Inflammatory macrophage treated with lipopolysaccharide for 4 hours (primary cell): ENCODE measurements around the gene ATP2A1.
"Not testable (repeated sequence)": the region's sequence is repeated elsewhere in the genome, so short reads cannot be mapped to it uniquely, and the experiment has no call there.

Experiments used
- DNase-seq: peaks from one replicate; pipeline ENCODE4 v3.0.0-alpha.2; 2020

The ATP2A1 gene

DNA sequence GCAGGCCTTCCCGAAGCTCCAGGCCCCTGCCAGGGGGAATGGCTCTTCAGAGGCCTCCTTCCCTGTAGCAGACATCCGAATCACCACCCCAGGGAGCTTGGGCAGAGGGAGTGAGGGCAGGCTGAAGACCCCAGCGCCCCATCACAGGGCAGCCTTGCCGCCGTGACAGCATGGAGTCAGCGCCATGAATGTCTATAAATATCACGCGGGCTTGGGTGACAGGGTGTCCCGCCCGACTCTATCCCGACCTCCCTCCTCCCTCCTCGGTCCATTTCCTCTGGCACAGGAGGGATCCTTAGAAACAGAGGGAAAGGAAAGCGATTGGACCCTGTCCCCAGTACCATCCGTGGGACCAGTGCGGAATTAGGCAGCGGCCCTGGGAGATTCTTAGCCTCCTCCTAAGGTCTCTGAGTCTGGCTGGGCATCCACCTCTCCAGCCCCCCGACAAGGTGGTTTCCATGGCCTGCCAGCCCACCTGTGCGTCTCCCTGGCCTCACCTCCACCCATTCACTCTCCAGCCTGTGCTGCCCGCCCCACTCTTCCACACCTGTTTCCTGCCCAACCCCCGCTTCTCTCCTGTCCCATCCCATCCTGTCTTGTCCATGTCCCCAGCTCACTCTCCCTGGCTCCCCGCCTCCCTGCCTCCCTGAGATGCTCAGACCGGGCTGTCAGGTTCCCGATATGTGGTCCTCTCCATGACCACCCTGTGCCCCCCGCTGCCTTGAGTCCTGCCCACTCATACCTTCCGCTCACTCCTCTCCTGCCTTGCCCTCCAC, 5.1 kb downstream of the ATP2A1 start:
- DNase-seq = no peak

DNA sequence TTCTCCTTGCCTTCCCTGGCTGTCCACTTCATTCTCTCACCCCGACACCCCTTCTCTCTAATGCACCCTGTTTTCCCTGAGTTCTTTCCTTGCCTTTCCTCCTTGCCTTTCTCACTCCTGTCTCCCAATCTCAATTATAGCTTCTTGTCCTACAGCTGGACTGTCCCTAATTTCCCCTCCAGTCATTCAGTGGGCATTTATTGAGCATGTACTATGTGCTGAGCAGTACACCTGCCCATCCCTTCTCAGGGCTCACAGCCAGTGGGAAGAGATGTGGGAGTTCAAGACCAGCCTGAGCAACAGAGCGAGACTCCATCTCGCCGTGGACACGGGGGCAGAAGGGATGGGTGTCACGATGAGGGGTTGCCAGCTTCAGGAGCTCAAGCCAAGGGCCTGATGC, 5.8 kb downstream of the ATP2A1 start:
- DNase-seq = no peak

DNA sequence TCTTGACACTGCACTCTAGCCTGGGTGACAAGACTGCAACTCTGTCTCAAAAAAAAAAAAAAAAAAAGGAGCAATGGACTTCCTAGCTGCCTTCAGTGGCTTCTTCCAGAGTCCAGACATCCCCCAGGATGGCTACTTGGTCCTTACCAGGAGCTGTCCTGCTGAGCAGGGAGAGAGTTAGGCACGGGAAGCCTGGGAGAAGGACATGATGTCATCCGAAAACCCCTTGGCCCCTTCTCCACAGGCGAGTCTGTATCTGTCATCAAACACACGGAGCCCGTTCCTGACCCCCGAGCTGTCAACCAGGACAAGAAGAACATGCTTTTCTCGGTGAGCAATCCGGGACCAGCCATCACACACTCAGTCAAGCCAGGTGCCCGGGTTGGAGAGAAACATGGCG, 8.7 kb downstream of the ATP2A1 start:
- DNase-seq = no peak

DNA sequence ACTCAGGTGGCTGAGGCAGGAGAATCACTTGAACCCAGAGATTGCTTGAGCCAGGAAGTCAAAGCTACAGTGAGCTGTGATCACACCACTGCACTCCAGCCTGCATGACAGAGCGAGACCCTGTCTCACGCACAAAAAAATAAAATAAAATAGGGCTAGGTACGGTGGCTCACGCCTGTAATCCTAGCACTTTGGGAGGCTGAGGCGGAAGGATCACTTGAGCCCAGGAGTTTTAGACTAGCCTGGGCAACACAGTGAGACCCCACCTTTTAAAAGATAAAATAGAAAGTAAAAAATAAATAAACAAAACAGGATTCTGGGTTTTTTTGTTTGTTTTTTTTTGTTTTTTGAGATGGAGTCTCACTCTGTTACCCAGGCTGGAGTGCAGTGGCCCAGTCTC, 12.1 kb downstream of the ATP2A1 start:
- not testable (repeated sequence) for DNase-seq

DNA sequence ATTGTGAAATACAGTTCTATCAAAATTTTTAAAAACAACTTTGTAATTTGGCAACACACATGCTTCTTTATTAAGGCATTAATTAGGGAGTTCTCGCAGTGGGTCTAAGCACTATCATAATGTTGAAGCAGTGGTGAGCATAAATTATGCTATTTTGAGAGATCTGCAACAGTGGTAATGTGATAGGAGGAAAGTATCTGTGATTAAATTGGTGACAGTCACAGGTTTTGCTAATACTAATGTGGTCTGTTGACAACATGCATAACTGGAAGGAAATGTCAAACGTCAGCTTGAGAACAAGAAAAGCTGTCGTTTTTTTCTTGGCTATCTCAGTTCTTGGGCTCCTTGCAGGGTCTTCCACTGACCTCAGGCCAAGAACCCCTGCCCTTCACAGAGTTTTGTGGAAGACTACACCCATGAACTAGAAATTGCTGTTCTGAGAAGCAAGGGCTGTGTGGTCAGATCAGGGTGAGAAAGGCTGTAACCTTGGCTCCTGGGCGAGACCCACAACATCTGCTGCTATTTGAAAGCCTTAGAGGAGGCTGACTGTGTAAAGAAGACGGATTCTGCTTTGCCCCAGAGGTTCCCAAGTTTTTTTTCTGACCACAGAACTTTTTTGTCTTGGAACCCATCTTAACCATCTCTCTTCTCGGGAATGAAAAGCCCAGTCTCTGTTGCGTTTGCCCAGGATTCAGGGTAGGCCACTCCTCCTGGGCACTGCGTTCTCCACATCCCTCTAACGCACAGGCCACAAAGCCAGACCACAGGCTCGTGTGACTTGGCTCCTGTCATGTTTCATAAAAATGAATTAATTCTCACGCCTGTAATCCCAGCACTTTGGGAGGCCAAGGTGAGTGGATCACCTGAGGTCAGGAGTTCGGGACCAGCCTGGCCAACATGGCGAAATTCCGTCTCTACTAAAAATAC, 13.9 kb downstream of the ATP2A1 start:
- no peak for DNase-seq

DNA sequence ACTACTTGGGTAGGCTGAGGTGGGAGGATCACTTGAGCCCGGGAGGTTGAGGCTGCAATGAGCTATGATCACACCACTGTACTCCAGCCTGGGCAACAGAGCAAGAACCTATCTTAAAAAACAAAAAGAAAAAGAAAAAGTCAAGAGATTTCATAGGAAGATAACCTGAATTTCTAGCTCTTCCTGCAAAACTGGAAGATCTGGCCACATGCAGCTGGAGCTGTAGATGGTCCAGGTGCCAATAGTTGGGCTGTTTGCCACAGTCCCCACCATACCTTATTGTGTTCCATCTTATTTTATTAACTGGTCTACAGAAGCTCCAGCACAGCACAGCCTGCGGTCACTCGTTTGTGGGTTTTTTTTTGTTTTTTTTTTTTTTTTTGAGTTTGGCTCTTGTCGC, 15.0 kb downstream of the ATP2A1 start:
- DNase-seq = no peak

DNA sequence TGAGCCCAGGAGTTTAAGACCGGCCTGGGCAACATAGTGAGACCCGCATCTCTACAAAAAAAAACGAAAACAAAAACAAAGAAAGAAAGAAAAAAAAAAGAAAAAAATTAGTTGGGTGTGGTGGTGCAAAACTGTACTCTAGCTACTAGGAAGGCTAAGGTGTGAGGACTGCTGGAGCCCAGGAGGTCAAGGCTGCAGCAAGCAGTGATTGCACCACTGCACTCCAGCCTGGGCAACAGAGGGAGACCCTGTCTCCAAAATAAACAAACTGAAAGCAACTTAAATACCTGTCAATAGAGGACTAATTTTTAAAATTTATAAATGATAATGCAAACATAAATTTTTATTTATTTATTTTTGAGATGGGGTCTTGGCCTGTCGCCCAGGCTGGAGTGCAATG, 17.3 kb downstream of the ATP2A1 start:
- no peak for DNase-seq

DNA sequence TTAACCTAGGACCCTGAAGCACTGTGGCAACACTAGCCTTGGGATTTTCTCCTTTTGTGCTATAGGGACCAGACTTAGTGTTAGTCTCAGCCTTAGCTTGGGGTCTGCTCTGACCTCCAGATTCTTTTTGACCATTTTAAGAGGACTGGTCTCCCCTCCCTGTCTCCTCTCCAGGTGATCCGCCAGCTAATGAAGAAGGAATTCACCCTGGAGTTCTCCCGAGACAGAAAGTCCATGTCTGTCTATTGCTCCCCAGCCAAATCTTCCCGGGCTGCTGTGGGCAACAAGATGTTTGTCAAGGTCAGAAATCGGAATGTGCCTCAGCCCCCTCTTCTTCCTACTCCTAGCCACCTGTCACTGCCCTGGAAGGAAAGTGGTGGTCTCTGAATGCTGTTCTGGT, 19.5 kb downstream of the ATP2A1 start:
- no peak for DNase-seq

DNA sequence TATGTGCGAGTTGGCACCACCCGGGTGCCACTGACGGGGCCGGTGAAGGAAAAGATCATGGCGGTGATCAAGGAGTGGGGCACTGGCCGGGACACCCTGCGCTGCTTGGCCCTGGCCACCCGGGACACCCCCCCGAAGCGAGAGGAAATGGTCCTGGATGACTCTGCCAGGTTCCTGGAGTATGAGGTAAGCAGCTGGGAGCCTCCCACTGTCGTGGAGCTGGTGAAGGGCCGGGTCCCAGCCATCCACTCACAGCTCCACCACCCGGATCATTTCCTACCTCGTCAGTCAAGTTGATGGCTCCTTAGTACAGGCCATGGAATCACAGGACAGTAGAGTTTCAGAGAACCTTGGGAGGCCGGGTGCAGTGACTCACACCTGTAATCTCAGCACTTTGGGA, 20.0 kb downstream of the ATP2A1 start:
- DNase-seq = no peak

DNA sequence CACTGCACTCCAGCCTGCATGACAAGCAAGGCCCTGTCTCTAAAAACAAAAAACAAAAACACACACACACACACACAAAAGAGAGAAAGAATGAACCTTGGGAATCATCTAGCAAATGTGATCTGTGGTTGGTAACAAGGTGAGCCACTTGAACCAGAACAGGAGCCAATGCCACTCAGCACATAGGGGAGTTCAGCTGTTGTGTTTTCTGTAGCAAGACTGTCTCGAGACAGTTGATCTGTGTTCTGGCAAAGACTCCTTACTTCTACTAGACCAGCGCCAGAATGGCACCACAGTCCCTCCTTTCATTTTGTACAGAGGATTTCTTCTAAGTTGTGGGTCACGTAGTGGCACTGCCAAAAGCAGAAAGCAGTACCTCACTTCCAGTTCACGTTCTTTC, 20.7 kb downstream of the ATP2A1 start:
- no peak for DNase-seq

DNA sequence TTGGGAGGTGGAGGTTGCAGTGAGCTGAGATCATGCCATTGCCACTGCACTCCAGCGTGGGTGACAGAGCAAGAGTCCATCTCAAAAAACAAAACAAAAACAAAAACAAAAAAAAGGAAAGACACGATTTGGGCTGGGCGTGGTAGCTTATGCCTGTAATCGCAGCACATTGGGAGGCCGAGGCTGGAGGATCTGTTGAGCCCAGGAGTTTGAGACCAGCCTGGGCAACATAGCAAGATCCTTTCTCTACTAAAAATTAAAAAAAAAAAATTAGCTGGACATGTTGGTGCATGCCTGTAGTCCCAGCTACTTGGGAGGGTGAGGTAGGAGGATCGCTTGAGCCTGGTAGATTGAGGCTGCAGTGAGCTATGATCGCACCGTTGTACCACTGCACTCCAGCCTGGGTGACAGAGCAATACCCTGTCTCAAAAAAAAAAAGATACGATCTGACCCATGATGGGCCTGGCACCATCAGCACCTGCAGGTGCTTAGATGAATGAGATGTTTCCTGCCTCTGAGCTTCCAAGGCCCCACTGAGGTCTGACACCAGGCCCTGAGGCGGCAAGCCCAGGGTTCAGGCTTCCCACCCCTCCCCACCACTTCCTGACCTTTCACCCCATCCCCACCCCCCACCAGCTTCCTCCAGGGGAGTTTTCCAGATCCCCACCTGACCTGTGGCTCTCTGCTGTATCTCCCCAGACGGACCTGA, 21.7 kb downstream of the ATP2A1 start:
- DNase-seq = no peak

DNA sequence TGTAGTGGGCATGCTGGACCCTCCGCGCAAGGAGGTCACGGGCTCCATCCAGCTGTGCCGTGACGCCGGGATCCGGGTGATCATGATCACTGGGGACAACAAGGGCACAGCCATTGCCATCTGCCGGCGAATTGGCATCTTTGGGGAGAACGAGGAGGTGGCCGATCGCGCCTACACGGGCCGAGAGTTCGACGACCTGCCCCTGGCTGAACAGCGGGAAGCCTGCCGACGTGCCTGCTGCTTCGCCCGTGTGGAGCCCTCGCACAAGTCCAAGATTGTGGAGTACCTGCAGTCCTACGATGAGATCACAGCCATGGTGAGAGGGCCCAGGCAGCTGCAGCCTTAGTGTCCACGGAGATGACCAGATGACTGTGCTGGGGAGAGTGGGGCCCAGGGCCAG, 22.3 kb downstream of the ATP2A1 start:
- no peak for DNase-seq

DNA sequence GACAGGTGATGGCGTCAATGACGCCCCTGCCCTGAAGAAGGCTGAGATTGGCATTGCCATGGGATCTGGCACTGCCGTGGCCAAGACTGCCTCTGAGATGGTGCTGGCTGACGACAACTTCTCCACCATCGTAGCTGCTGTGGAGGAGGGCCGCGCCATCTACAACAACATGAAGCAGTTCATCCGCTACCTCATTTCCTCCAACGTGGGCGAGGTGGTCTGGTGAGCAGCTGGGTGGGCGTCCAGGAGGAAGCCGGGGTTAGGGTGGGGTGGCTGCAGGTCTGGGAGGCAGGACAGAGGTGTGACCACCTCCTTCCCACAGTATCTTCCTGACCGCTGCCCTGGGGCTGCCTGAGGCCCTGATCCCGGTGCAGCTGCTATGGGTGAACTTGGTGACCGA, 23.6 kb downstream of the ATP2A1 start:
- no peak for DNase-seq

DNA sequence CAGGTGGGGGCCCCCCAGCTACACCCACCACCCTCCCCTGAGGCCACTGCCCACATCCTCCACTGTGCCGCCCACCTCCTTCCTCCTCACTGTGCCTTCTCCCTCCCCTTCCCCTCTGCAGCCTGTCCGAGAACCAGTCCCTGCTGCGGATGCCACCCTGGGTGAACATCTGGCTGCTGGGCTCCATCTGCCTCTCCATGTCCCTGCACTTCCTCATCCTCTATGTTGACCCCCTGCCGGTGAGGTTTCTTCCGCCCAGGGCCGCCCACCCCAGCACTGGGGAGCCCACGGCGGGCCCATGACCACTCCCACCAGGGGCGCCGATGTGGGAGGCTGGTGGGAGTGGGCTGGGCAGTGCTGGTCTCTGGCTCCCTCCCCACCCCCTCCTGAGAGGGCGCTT, 24.6 kb downstream of the ATP2A1 start:
- no peak for DNase-seq

DNA sequence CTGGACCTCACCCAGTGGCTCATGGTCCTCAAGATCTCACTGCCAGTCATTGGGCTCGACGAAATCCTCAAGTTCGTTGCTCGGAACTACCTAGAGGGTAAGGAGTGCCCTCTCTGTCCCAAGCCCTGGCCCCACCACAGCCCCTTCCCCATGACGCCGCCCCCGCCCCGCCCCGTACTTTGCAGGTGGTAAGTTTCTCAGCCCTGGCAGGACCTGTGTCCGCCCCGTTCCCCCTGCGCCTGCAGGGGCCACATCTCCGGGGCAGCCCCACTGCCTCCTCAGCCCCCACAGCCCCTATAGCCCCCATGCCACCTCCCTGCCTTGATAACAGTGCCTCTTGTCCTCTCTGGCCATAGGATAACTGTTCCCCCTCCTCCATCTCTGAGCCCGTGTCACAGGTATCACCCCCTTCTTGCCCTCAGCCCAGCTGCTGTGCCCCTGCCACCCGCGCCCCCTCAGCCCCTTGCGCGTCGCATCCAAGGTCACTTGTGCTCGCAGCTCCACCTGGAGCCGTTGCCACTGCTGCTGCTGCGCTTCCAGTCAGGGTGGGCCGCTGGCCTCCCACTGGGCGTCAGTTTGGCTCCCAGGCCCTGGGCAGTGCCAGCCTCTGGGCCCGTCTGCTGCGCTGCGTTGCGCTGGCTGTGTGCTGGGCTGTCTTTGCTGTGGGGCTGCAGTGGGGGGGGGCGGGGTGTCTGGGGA, 25.2 kb downstream of the ATP2A1 start:
- DNase-seq = no peak

DNA sequence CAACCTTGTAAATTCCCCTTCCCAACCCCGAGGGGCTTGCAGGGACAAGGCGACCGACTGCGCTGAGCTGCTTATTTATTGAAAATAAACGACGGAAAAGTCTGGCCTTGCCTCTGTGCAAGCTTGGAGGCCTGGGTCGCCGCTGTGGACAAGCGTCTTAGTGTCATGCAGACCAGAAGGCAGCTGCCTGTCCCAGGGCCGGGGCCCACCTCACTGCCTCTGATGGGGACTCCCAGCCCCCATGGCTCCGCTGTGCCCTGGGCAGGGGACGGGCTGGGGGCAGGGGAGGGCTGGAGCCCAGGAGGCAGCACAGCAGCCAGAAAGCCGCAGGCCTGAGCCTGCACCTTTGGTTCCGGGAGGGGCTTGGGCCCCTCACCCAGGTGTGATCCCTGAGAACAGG, 26.1 kb downstream of the ATP2A1 start:
- DNase-seq = no peak

DNA sequence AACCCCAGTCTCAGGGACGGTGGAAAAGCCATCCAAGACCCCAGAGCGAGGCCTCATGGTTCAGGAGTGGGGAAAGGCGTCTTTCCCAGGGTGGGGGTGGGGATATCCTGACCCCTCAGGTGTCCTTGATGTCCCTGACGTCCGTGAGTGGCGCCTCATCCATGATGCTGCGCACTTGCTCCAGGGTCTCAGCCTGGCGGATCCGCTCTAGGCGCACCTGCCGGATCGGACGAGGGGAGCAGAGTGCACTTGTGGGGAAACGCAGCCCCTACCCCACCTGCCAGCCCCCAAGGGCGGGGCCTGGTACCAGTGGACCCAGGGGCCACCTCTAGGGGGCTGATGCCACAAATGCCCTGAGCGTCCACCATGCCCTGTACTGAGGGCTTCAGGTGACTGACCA, 26.5 kb downstream of the ATP2A1 start:
- no peak for DNase-seq

DNA sequence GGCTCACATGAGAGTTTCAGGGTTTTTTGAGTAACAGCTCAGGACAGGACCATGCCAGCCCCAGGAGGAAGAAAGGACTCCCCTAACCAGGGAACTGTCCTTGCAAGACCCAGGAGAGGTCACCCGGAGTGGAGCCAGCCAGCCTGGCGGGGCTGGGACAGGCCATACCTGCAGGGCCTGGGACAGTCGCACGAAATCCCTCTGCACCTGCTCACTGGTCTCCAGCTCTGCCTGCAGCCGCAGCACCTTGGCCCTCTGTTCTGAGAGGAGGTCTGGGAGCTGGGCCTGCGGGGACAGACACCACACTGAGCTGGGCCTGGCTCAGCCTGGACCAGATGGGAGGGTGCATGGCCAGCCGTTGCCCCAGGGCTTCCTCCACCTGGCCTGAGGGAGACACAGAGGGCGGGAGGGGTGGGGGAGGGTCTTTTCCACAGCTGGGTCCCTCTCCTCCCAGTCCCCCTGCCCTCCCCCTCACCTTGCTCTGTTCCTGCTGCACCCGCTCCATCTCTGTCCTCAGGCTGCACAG, 27.0 kb downstream of the ATP2A1 start:
- no peak for DNase-seq

DNA sequence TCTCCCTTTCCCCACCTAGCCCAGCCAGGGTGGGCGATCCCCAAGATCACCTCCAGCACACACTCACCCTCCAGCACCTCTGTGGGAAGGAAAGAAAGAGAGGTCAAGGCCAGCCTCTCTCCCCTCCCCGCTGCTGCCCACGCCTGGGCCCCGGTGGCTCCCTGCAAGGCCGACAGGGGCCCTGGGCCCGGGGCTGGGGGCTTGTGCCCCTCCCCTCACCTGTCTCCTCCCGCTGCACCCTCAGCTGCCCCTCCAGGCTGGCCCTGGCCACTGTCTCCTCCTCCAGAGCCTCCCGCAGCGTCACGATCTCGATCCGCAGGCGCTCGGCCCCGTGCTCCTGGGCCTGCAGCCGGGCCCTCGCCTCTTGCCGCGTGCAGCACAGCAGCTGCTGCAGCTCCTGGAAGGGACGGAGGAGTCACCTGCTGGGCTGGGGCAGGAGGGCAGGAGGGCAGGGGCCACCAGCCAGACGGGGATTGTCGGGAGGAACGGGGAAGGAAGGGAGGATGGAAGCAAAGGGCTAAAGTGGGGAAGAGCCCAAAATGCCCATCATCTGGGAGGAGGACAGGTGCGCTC, 27.6 kb downstream of the ATP2A1 start:
- DNase-seq = no peak

DNA sequence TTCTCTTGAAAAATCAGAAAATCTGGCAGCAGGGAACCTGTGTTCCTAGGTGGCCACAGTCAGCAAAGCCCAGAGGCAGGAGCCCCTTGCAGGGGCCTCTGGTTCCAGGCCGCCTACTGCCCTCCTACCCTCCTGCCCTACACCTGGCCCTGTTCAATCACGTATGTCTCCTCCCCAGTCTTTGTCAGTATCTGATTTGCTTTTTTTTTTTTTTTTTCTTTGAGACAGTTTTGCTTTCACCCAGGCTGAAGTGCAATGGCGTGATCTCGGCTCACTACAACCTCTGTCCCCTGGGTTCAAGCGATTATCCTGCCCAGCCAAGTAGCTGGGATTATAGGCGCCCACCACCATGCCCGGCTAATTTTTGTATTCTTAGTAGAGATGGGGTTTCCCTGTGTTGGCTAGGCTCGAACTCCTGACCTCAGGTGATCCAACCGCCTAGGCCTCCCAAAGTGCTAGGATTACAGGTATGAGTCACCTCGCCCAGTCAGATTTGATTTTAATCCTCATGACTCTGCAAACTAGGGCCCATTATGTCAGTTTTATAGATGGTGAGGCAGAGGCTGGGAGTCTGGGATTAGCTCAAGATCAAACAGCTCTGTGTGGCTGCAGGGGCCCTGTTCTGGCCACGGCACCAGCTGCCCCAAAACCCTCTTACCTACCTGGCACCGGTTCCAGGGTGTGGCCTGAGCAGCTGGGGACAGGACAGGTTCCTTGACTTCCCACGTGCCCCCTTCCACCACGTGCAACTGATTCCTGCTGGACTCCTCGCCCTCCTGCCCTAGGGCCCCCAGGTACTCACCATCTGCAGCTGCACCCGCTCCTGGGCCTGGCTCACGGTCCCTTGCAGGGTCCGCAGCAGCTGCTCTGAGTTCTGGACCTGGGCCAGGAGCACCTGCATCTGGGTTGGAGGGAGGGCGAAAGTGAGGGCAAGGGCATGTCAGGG, 32.1 kb downstream of the ATP2A1 start:
- no peak for DNase-seq

DNA sequence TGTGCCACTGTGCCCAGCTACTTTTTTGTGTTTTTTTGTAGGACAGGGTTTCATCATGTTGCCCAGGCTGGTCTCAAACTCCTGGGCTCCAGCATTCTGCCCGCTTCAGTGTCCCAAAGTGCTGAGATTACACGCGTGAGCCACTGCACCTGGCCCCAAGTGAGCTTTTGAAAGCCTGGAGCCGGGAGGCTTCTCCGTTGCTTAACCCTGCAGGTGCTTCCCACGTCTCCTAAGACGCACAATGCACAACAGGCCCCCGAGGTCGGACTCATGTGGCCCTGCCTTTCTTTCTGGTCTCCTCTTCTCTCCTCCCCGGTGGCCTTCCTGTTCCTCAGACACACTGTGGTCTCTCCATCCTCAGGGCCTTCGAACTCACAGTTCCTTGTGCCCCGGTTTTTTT, 34.3 kb downstream of the ATP2A1 start:
- no peak for DNase-seq
